H1 (cell line): ENCODE data around the gene FAHD1. TPM values are rescaled to one million over a fixed set of nuclear protein-coding genes. Genes with fewer than 3 reads are reported as not detected.

ENCODE experiments used
- YY1 ChIP-seq: IDR thresholded peaks from 2 replicates; pipeline ENCODE4 v1.6.1; 2011; ENCODE audit warnings: low read depth, mild to moderate bottlenecking, low read length
- polyA plus RNA-seq, 7 experiments: library from polyadenylated mRNA; depleted of rRNA in 3 of 7; stranded (reverse) in 5 of 7; unstranded in 2 of 7; fragments of >200 nt in 5 of 7; fragments of 200-250 nt in 2 of 7; gene quantifications; 1 replicate in 5 of 7; 2 replicates in 1 of 7; 4 replicates in 1 of 7; pipeline versions ENCODE4 v1.2.1 to v1.2.3, GENCODE V29; 2011 to 2013; ENCODE audit warnings: missing spikeins in 2 of 7, mixed read lengths in 2 of 7
- total RNA-seq: library from RNA; stranded (reverse); fragmentation: NEBNext Ultra II Directional; extraction: Animal tissue kit (Norgen Biotek cat#: 25700); gene quantifications from 2 replicates; pipeline ENCODE4 v1.2.1, GENCODE V29; 2021
- TF ChIP-seq, protein P1 (sequence below): IDR thresholded peaks from 2 replicates; pipeline ENCODE4 v1.6.1; 2011; ENCODE audit warnings: low read depth, mild to moderate bottlenecking, low read length; ENCODE audit not compliant: insufficient read depth

The FAHD1 gene
- total and polyA plus RNA-seq, 2 of the 8 experiments (the other 6 are each of a cell fraction or from before 2014, with no cell fraction given), result 20.4 to 31.9 TPM

DNA sequence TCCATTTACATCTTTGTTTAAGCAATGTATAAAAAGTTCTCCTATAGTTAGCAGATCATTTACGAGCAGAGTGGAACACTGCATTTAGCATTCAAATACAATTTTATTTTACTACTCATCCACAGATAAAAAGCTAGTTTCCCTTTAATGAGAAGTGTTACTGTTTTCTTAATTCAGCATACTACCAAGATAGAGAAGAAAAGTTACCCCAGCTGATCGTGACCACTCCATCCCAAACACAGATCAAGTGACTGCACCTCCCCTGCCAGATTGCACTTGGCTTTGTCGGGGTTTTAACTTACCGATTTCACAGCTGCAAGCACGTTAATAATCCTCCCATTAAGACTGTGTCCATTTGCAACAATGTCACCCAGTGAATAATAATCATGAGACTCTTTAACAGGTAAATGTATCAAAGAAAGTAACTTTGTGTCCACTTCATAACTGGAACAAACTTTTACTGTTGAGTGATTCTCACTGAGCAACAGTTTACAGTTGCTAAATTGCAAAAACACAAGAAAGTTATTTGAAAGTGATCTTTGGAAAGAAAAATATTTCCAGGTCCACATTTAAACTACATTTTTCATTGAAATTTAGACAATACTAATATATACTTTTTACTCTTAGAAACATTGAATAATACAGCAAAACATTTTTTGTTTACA, 30.6 kb downstream of the FAHD1 start (continued):
- TF ChIP-seq, protein P1, sequence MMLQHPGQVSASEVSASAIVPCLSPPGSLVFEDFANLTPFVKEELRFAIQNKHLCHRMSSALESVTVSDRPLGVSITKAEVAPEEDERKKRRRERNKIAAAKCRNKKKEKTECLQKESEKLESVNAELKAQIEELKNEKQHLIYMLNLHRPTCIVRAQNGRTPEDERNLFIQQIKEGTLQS, result no peak
- TF ChIP-seq YY1, result no peak
